T-helper 22 cell (primary cell): ENCODE results near the gene NDFIP1.
"Not testable (repeated sequence)": the region's sequence is repeated elsewhere in the genome, so short reads cannot be mapped to it uniquely, and the experiment has no call there.

Source experiments
- DNase-seq: peaks from one replicate; pipeline ENCODE4 v3.0.0-alpha.2; 2020; ENCODE audit warnings: low read depth

Gene NDFIP1

GRCh38 chr5:142108432-142109330 is at the start of gene NDFIP1:
NDFIP1 (plus strand) TSS chr5:142108779; CDS start chr5:142108975, 196 bp downstream.
- DNase-seq: peak; percentile 66

- DNase-seq: no peak
Observed at GRCh38 chr5:142059304-142059940, 49.2 kb upstream of the NDFIP1 start.

GRCh38 chr5:142063376-142063775 is 45.2 kb upstream of the NDFIP1 start:
- no peak for DNase-seq

GRCh38 chr5:142063878-142064331 is 44.7 kb upstream of the NDFIP1 start:
- DNase-seq: no peak

- no peak for DNase-seq
Observed at GRCh38 chr5:142065273-142065672, 43.3 kb upstream of the NDFIP1 start.

- DNase-seq: no peak
Observed at GRCh38 chr5:142069606-142070399, 38.8 kb upstream of the NDFIP1 start.

- DNase-seq: no peak
Observed at GRCh38 chr5:142070734-142071133, 37.8 kb upstream of the NDFIP1 start.

- DNase-seq: no peak
Observed at GRCh38 chr5:142072488-142072887, 36.1 kb upstream of the NDFIP1 start.

GRCh38 chr5:142073362-142073988 is 35.1 kb upstream of the NDFIP1 start:
- DNase-seq: no peak

GRCh38 chr5:142074006-142074405 is 34.6 kb upstream of the NDFIP1 start:
- no peak for DNase-seq

GRCh38 chr5:142078221-142078620 is 30.4 kb upstream of the NDFIP1 start:
- DNase-seq: no peak

- DNase-seq: no peak
Observed at GRCh38 chr5:142078706-142079105, 29.9 kb upstream of the NDFIP1 start.

- DNase-seq: no peak
Observed at GRCh38 chr5:142079306-142079721, 29.3 kb upstream of the NDFIP1 start.

GRCh38 chr5:142080248-142080647 is 28.3 kb upstream of the NDFIP1 start:
- no peak for DNase-seq

- DNase-seq: no peak
Observed at GRCh38 chr5:142082182-142082781, 26.3 kb upstream of the NDFIP1 start.

GRCh38 chr5:142086229-142086628 is 22.4 kb upstream of the NDFIP1 start:
- no peak for DNase-seq

GRCh38 chr5:142086679-142087078 is 21.9 kb upstream of the NDFIP1 start:
- DNase-seq: no peak

- DNase-seq: peak; percentile 43
Observed at GRCh38 chr5:142087920-142088679, 20.5 kb upstream of the NDFIP1 start.

GRCh38 chr5:142088855-142089479 is 19.6 kb upstream of the NDFIP1 start:
- not testable (repeated sequence) for DNase-seq

- no peak for DNase-seq
Observed at GRCh38 chr5:142091012-142091411, 17.6 kb upstream of the NDFIP1 start.
